CD4-positive, CD25-positive, alpha-beta regulatory T cell (primary cell): Measurements from ENCODE around the gene PTPN9. TPM values are rescaled to one million over a fixed set of nuclear protein-coding genes. Genes with fewer than 3 reads are reported as not detected.

Source experiments
- ATAC-seq, 2 donors: fragments of 150-1000 bp; cut with Tn5 transposase; one replicate each; pipeline ENCODE4 v1.10.0; 2021; ENCODE audit warnings: low read depth in 2 of 2, moderate number of reproducible peaks in 2 of 2, moderate library complexity in 1 of 2
- DNase-seq, 3 donors: peaks; one replicate each; pipeline versions ENCODE4 v3.0.0 to v3.0.0-alpha.2; 2012 to 2022; ENCODE audit warnings: mixed read lengths in 1 of 3
- H3K27ac ChIP-seq: one replicate; pipeline ENCODE4 v1.7.0; 2013; ENCODE audit warnings: mild to moderate bottlenecking, low read length; ENCODE audit not compliant: insufficient read depth, poor library complexity, severe bottlenecking
- H3K27me3 ChIP-seq: one replicate; pipeline ENCODE4 v1.7.0; 2013; ENCODE audit warnings: low read length; ENCODE audit not compliant: control insufficient read depth, insufficient read depth
- H3K36me3 ChIP-seq: one replicate; pipeline ENCODE4 v1.7.0; 2013; ENCODE audit warnings: mild to moderate bottlenecking, low read length, moderate library complexity; ENCODE audit not compliant: control insufficient read depth, insufficient read depth
- H3K4me1 ChIP-seq: 2 replicates; pipeline ENCODE4 v1.7.0; 2013; ENCODE audit warnings: mild to moderate bottlenecking, low read length; ENCODE audit not compliant: insufficient read depth, control insufficient read depth, poor library complexity, severe bottlenecking
- H3K4me3 ChIP-seq: one replicate; pipeline ENCODE4 v1.7.0; 2013; ENCODE audit warnings: low read depth, mild to moderate bottlenecking, low read length, moderate library complexity
- H3K9me3 ChIP-seq, 2 experiments: 1 replicate in 1 of 2; 2 replicates in 1 of 2; pipeline ENCODE4 v1.7.0; 2013; ENCODE audit warnings: low read length in 2 of 2, mild to moderate bottlenecking in 1 of 2, moderate library complexity in 1 of 2; ENCODE audit not compliant: control insufficient read depth in 2 of 2
- H3K27ac Mint-ChIP-seq, 3 donors: one replicate each; pipeline ENCODE4 v1.8.0; 2020 to 2022; ENCODE audit warnings: mild to moderate bottlenecking in 3 of 3, mixed read lengths in 3 of 3, moderate library complexity in 2 of 3
- H3K27me3 Mint-ChIP-seq: one replicate; pipeline ENCODE4 v1.8.0; 2022; ENCODE audit warnings: mild to moderate bottlenecking, mixed read lengths
- H3K36me3 Mint-ChIP-seq: one replicate; pipeline ENCODE4 v1.8.0; 2020; ENCODE audit warnings: mixed read lengths
- H3K4me1 Mint-ChIP-seq, 4 donors: one replicate each; pipeline ENCODE4 v1.8.0; 2020 to 2022; ENCODE audit warnings: mixed read lengths in 4 of 4, mild to moderate bottlenecking in 1 of 4
- H3K4me3 Mint-ChIP-seq, 4 donors: one replicate each; pipeline ENCODE4 v1.8.0; 2020 to 2022; ENCODE audit warnings: mild to moderate bottlenecking in 4 of 4, mixed read lengths in 4 of 4, moderate library complexity in 3 of 4
- H3K9me3 Mint-ChIP-seq, 7 donors: one replicate each; pipeline ENCODE4 v1.8.0; 2020 to 2022; ENCODE audit warnings: mixed read lengths in 7 of 7, mild to moderate bottlenecking in 3 of 7, moderate library complexity in 2 of 7
- polyA plus RNA-seq, 4 donors: library from polyadenylated mRNA; unstranded; fragments of 300-500 nt; fragmentation: Illumina TruSeq; gene quantifications; one replicate each; pipeline ENCODE4 v1.2.3, GENCODE V29; 2021
- total RNA-seq: library from RNA; stranded (reverse); gene quantifications from one replicate; pipeline ENCODE4 v1.2.3, GENCODE V29; 2022

Gene PTPN9
- total and polyA plus RNA-seq, 5 donors from 2014 or later, result 18.3 to 29.8 (median 24.4) TPM

DNA sequence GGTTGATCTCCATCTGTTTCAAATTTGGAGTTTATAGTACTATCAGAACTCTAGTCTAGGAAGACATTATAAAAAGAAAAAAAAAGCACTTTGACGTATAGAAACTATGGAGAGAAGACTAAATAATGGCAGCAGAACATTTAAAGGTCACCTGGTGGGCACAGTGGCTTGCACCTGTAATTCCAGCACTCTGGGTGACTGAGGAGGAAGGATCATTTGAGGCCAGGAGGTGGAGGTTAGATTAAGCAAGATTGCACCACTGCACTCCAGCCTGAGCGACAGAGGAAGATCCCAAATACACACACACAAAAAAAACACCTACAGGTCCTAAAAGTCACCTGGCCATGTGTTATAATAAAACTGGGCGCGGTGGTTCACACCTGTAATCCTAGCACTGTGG, 141.4 kb downstream of the PTPN9 start:
- H3K9me3 Mint-ChIP-seq, result no peaks in the 10 kb centered on the region
- H3K4me3 ChIP-seq, result no peak overlapping the region
- DNase-seq, result no peak
- peaks cover 24% of the 10 kb centered on the region for H3K36me3 ChIP-seq
- H3K27me3 ChIP-seq, result no peaks in the 10 kb centered on the region
- H3K27ac ChIP-seq, result no peak overlapping the region
- peaks cover 19% of the 10 kb centered on the region for H3K36me3 Mint-ChIP-seq
- H3K27me3 Mint-ChIP-seq, result no peaks in the 10 kb centered on the region
- H3K4me1 Mint-ChIP-seq, result peaks cover 15 to 66% (median 45%) of the 10 kb centered on the region in 4 donors
- H3K4me1 ChIP-seq, result no peaks in the 10 kb centered on the region
- no peaks in the 10 kb centered on the region for H3K9me3 ChIP-seq
- ATAC-seq, result no peak
- H3K27ac Mint-ChIP-seq, result peak overlapping the region in 2 of 3 donors; percentile 7 to 23
- peak overlapping the region; percentile 7 to 52 (median 32) for H3K4me3 Mint-ChIP-seq

DNA sequence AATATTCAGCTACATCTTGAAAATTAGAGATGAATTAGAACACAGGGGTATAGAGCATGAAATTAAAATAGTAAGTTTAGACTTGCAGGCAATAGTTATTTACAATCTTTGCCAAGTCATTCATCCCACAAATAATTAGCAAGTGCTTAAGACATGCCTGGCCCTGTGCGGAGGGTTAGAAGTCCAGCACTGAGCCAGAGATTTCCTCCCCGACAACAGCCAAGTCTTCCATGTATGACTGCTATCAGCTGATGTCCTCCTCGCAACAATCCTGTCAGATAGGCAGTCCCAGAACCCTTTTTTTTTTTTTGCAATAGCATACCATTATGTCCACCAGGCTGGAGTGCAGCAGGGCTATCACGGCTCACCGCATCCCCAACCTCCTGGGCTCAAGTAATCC, 142.2 kb downstream of the PTPN9 start:
- peak overlapping the region in 1 of 4 donors; percentile 13 for H3K4me3 Mint-ChIP-seq
- H3K9me3 Mint-ChIP-seq, result no peaks in the 10 kb centered on the region
- Histone ChIP-seq H3K4me1 (peaks cover 2% of the 10 kb centered on the region), H3K36me3 (peaks cover 23% of the 10 kb centered on the region), H3K27ac (no peak overlapping the region), H3K27me3 (no peaks in the 10 kb centered on the region), H3K9me3 (no peaks in the 10 kb centered on the region), H3K4me3 (no peak overlapping the region)
- no peak for ATAC-seq
- H3K27me3 Mint-ChIP-seq, result no peaks in the 10 kb centered on the region
- peaks cover 19% of the 10 kb centered on the region for H3K36me3 Mint-ChIP-seq
- peaks cover 17 to 71% (median 49%) of the 10 kb centered on the region in 4 donors for H3K4me1 Mint-ChIP-seq
- H3K27ac Mint-ChIP-seq, result peak overlapping the region in 2 of 3 donors; percentile 23 to 67
- DNase-seq, result no peak

GRCh38 chr15:75431682-75432081, 147.4 kb downstream of the PTPN9 start:
- Mint-ChIP-seq H3K27me3 (no peaks in the 10 kb centered on the region), H3K36me3 (peaks cover 20% of the 10 kb centered on the region), H3K4me3 (no peak overlapping the region), H3K4me1 (peaks cover 21 to 58% (median 46%) of the 10 kb centered on the region in 4 donors), H3K27ac (peak overlapping the region in 2 of 3 donors; percentile 26 to 44), H3K9me3 (no peaks in the 10 kb centered on the region)
- Histone ChIP-seq H3K36me3 (peaks cover 50% of the 10 kb centered on the region), H3K27me3 (no peaks in the 10 kb centered on the region), H3K27ac (no peak overlapping the region), H3K4me3 (peak overlapping the region; percentile 0), H3K9me3 (no peaks in the 10 kb centered on the region), H3K4me1 (peaks cover 4% of the 10 kb centered on the region)
- DNase-seq (no peak), ATAC-seq (no peak)

DNA sequence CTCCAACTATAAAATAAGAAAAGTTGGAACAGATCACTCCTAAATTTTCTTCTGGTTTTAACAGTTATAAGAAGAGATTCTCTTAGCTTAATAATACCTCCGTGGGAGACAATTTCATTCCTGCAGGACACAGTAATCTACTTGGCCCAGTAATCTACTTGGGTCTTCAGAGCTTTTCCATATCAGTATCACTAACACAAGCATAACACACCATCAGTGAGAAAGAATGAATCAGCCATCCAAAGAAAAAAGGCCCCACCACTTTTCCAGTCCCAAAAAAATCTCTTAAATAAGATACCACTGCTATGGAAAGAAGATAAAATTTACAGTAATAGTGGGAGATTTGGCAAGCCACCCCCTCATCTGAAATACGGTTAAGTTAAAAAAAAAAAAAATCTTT, 147.8 kb downstream of the PTPN9 start:
- Histone ChIP-seq H3K27me3 (no peaks in the 10 kb centered on the region), H3K36me3 (peaks cover 54% of the 10 kb centered on the region)
- no peak for DNase-seq

GRCh38 chr15:75430259-75430658, 148.9 kb downstream of the PTPN9 start:
- Histone ChIP-seq H3K27me3 (no peaks in the 10 kb centered on the region), H3K27ac (no peak overlapping the region), H3K9me3 (no peaks in the 10 kb centered on the region), H3K36me3 (peaks cover 47% of the 10 kb centered on the region), H3K4me3 (no peak overlapping the region), H3K4me1 (peaks cover 4% of the 10 kb centered on the region)
- no peak for DNase-seq
- no peaks in the 10 kb centered on the region for H3K27me3 Mint-ChIP-seq
- peaks cover 26 to 57% (median 42%) of the 10 kb centered on the region in 4 donors for H3K4me1 Mint-ChIP-seq
- peak overlapping the region in 1 of 3 donors; percentile 5 for H3K27ac Mint-ChIP-seq
- no peak for ATAC-seq
- H3K9me3 Mint-ChIP-seq, result no peaks in the 10 kb centered on the region
- H3K4me3 Mint-ChIP-seq, result no peak overlapping the region
- H3K36me3 Mint-ChIP-seq, result peaks cover 26% of the 10 kb centered on the region

More for the DNA sequence above, 147.8 kb downstream of the PTPN9 start:
- H3K27ac Mint-ChIP-seq, result peak overlapping the region in 2 of 3 donors; percentile 26 to 42
- H3K9me3 Mint-ChIP-seq, result no peaks in the 10 kb centered on the region
- Histone ChIP-seq H3K4me3 (no peak overlapping the region), H3K27ac (no peak overlapping the region), H3K9me3 (no peaks in the 10 kb centered on the region), H3K4me1 (peaks cover 4% of the 10 kb centered on the region)
- no peaks in the 10 kb centered on the region for H3K27me3 Mint-ChIP-seq
- no peak overlapping the region for H3K4me3 Mint-ChIP-seq
- peaks cover 24% of the 10 kb centered on the region for H3K36me3 Mint-ChIP-seq
- ATAC-seq, result no peak
- peaks cover 21 to 58% (median 43%) of the 10 kb centered on the region in 4 donors for H3K4me1 Mint-ChIP-seq

GRCh38 chr15:75428152-75428551, 151.0 kb downstream of the PTPN9 start:
- H3K27ac Mint-ChIP-seq, result no peak overlapping the region
- DNase-seq (no peak), ATAC-seq (no peak)
- peaks cover 42% of the 10 kb centered on the region for H3K36me3 ChIP-seq
- H3K9me3 Mint-ChIP-seq, result no peaks in the 10 kb centered on the region
- no peaks in the 10 kb centered on the region for H3K27me3 ChIP-seq
- H3K4me3 Mint-ChIP-seq, result no peak overlapping the region
- no peak overlapping the region for H3K27ac ChIP-seq
- peaks cover 7% of the 10 kb centered on the region for H3K4me1 ChIP-seq
- H3K9me3 ChIP-seq, result no peaks in the 10 kb centered on the region
- H3K4me3 ChIP-seq, result no peak overlapping the region
- H3K36me3 Mint-ChIP-seq, result peaks cover 20% of the 10 kb centered on the region
- peaks cover 20 to 38% (median 30%) of the 10 kb centered on the region in 4 donors for H3K4me1 Mint-ChIP-seq
- H3K27me3 Mint-ChIP-seq, result no peaks in the 10 kb centered on the region

DNA sequence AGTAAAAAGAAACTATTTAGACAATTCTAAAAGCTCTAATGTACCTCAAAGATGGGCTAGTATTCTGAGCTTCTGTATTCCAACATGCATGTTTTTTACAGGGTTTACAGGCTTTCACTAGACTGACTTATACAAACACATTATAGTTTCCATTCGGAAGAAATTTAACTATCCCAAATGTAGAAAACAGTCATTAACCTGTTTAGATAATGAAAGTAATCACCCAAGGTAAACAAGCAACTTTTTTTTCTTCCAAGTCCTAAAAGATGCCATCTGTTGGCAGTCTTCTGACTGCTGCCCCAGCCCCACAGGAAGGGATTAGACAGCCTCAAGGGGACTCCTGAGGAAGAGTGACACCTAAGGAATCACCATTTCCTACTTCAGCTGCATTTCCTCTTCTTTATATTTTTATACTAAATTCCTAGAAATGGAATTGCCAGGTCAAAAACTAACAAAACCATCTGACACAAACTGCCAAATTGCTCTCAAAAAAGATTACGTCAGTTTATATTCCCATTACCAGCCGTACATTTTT, 153.1 kb downstream of the PTPN9 start:
- H3K9me3 ChIP-seq, result no peaks in the 10 kb centered on the region
- H3K4me1 Mint-ChIP-seq, result peaks cover 10 to 27% (median 14%) of the 10 kb centered on the region in 4 donors
- no peak overlapping the region for H3K4me3 ChIP-seq
- H3K27ac ChIP-seq, result peak overlapping the region; percentile 15
- peaks cover 60% of the 10 kb centered on the region for H3K36me3 ChIP-seq
- DNase-seq (no peak), ATAC-seq (no peak)
- peaks cover 3% of the 10 kb centered on the region for H3K4me1 ChIP-seq
- H3K27me3 Mint-ChIP-seq, result no peaks in the 10 kb centered on the region
- peaks cover 26% of the 10 kb centered on the region for H3K36me3 Mint-ChIP-seq
- no peaks in the 10 kb centered on the region for H3K27me3 ChIP-seq
- peak overlapping the region in 1 of 3 donors; percentile 1 for H3K27ac Mint-ChIP-seq
- H3K4me3 Mint-ChIP-seq, result no peak overlapping the region
- no peaks in the 10 kb centered on the region for H3K9me3 Mint-ChIP-seq

- Histone ChIP-seq H3K4me3 (no peak overlapping the region), H3K9me3 (no peaks in the 10 kb centered on the region), H3K4me1 (peaks cover 3% of the 10 kb centered on the region), H3K27me3 (no peaks in the 10 kb centered on the region), H3K36me3 (peaks cover 49% of the 10 kb centered on the region), H3K27ac (no peak overlapping the region)
- Mint-ChIP-seq H3K27me3 (no peaks in the 10 kb centered on the region), H3K27ac (no peak overlapping the region), H3K4me1 (peaks cover 6 to 24% (median 11%) of the 10 kb centered on the region in 4 donors), H3K36me3 (peaks cover 30% of the 10 kb centered on the region), H3K9me3 (no peaks in the 10 kb centered on the region), H3K4me3 (no peak overlapping the region)
- ATAC-seq (no peak), DNase-seq (no peak)
Observed at GRCh38 chr15:75422554-75422953, 156.6 kb downstream of the PTPN9 start.
